HG03565 (cell line): ENCODE measurements around the gene BMP5.
A peak's percentile ranks its signal among the peaks of the same experiment; 100 is the strongest.

ENCODE experiments used
- ATAC-seq: cut with Tn5 transposase; IDR thresholded peaks from one replicate; pipeline ENCODE4 v1.9.1; 2021; ENCODE audit warnings: mild to moderate bottlenecking, moderate library complexity; ENCODE audit not compliant: unreplicated experiment

BMP5 gene

GRCh38 chr6:55818482-55818881, 56.9 kb downstream of the BMP5 start:
- ATAC-seq = no peak

DNA sequence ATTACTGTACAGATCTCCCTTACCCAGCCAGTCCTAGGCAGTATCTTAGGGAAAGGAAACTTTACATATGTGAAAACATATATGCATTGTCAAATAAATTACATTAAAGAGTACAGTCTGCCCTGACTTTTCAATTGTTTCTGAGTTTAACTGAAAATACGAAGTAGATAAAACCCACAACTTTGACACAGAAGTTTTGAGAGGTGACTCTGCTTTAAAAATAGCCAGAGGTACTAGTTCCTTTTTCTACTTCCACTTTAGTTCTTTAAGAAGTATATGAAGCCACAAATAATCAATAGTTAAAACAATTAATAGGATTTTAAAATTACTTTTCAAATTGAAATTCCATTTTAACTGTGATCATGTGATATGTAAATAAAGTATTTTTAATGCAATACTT, 62.9 kb downstream of the BMP5 start:
- no peak for ATAC-seq

DNA sequence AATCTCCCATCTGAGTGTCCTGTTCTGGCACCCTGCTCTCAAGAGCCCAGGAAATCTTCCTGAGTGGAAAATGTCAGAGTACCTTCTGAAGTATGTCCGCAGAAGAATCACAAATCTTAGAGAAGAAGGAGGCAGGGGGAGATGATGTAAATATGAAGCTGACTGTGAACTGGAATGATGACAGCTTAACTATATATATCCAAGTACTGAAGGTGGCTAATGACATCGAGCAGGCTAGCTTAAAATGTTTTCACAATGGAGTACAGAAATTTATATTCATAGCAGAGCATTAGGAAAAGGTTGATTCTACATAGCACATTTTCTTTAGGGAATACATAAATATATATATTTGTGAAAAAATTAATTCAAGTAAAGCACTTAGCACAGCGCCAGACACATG, 64.3 kb downstream of the BMP5 start:
- no peak for ATAC-seq

- ATAC-seq = no peak
These were observed 73.1 kb downstream of the BMP5 start for GRCh38 chr6:55802259-55802658.

GRCh38 chr6:55798571-55798970, 76.8 kb downstream of the BMP5 start:
- ATAC-seq = no peak

DNA sequence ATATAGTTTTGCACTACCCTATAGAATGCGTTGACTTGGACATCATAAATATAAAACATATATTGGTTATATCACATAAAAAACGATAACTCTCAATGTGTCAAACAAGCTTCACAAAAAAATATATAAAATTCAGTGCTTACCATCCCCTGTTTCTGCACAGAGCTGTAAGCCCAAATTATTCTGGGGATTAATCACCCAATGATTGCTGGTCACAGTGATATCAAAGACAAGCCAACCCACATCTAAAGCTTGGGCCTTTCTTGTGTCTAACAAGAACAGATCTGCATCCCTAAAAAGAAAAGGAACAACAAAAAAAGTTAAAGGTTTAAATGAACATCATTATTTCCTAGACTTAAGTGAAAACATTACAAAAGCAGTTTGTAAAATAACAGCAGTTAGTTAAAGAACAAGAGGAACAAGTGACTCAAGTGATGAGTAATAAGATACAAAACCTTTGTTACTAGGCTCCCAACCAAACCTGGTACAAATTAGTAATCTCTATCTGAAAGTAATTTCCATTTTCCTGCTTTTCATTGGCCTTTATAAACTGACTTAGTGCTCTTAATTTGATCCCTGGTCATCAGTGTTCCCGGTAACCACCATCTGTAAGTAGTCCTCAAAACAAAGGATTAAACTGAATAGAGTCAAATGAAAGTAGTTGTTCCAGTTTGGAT, 81.1 kb downstream of the BMP5 start:
- no peak for ATAC-seq

- ATAC-seq = no peak
These were observed 90.1 kb downstream of the BMP5 start for GRCh38 chr6:55785273-55785672.

DNA sequence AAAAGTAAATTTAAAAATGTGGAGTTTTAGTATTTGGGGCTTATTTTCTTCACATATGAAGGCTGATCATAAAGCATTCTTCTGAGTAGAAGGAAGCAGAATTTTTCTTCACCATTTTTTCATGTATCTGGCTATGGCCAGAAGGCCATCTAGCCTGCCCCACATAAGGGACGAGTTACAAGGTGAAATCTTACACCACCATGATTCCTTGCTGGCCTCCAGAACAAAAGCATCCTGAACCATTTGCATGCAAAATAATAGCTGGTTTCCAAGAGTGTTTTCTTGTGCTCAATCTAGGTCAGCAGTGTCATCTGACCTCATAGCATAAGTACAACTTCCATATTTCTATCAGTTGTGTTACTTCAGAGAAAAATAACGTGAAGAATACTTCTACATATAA, 93.1 kb downstream of the BMP5 start:
- no peak for ATAC-seq

- ATAC-seq = peak; percentile 67
These were observed 96.7 kb downstream of the BMP5 start for GRCh38 chr6:55778705-55779104.

DNA sequence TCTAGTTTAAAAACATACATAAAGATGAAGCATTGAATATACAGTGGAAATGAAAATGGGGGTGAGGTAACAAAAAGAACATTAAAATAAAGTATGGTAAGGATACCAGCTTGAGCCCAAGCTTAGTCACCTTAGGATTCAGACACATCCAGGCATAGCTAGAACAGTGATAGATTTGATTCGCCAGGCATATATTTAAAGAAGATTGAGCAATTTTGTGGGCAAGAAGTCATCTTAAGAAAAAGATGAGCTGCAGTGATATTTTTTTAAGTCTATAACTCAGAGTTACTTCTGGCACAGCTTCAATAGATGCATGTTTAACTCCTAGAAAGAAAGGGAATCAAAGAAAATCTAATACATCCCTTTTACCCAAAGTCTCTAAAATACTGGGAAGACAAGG, 97.9 kb downstream of the BMP5 start:
- ATAC-seq = no peak

DNA sequence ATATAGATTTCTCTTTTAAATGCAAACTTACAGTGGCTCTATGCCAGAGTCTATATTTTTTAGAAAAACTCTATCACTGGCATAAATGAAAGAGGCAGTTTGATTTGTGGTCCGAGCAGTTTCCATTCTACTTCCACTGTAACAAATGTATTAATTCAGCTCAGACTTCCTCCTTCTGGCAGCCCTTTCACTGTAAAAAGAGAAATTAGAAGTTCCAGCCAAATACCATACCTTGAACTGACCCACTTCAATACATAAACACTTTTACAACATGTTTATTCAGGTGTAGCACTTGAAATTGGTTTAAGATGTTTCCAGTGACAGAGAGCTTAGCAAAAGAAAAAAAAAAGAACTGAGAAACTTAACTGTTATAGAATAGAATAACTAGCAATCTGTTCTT, 99.3 kb downstream of the BMP5 start:
- no peak for ATAC-seq

DNA sequence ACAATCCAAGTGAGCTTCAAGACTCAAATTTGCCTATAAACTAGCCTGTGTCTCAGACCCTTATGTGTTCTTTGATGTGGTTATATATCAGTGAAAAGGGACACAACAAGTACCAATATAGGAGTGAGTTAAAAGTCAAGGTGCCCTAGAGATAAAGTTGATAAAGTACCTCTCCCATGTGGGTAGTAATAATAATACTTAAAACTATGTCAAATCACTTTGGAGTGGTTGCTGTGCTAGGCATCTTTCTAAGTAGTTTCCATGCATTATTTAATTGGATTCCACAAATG, 100.4 kb downstream of the BMP5 start:
- ATAC-seq = no peak

- no peak for ATAC-seq
These were observed 100.9 kb downstream of the BMP5 start for GRCh38 chr6:55774286-55775028.

GRCh38 chr6:55773620-55774216, 101.7 kb downstream of the BMP5 start:
- ATAC-seq = no peak

GRCh38 chr6:55772730-55773129, 102.7 kb downstream of the BMP5 start:
- no peak for ATAC-seq

GRCh38 chr6:55759536-55759935, 115.9 kb downstream of the BMP5 start:
- no peak for ATAC-seq

GRCh38 chr6:55758156-55758937, 117.0 kb downstream of the BMP5 start:
- ATAC-seq = no peak

GRCh38 chr6:55756531-55757031, 118.8 kb downstream of the BMP5 start:
- ATAC-seq = no peak

- no peak for ATAC-seq
These were observed 126.5 kb downstream of the BMP5 start for GRCh38 chr6:55748880-55749279.

- ATAC-seq = no peak
These were observed 128.9 kb downstream of the BMP5 start for GRCh38 chr6:55746473-55746872.

DNA sequence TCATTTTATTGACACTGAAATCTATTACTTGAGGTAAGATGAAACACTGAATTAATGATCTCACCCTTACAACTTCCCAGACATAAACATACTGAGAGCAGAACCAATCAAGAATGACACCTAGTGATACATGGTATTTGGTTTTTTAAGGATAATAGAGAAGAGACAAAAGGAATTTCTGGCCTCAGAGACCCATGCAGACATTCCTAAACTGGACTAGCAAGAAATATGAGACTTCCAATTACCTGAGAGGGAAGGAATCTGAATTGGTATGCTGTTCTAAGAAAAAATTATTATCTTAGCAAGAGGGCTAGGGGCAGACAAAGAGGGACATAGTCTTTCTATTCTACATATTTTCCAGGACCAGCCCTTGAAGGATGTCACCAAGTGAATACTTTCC, 141.1 kb downstream of the BMP5 start:
- no peak for ATAC-seq

DNA sequence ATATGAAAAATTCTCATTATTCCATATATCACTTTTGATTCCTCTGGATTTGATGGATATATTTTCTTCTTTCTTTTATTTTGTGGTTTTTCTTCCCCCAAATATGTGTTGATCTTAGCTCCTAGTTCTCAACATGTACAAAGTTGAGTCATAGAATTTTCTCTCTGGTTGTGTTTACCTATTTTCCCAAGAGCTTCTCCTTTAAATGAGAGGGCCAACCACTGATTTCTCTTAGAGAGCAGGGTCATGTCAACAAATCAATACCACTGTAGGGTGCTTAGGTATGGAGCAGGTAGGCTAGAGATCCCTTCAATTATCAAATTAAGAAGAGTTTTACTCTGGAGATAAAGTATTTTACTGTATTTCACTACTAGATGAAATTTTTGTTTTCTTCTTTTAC, 145.7 kb downstream of the BMP5 start:
- no peak for ATAC-seq
